GM19467 (cell line): ENCODE measurements around the gene BRAF.
"Not testable (repeated sequence)": the region's sequence is repeated elsewhere in the genome, so short reads cannot be mapped to it uniquely, and the experiment has no call there.

Source experiments
- ATAC-seq: cut with Tn5 transposase; IDR thresholded peaks from one replicate; pipeline ENCODE4 v1.9.1; 2021; ENCODE audit warnings: mild to moderate bottlenecking, moderate library complexity; ENCODE audit not compliant: unreplicated experiment

Gene BRAF

DNA sequence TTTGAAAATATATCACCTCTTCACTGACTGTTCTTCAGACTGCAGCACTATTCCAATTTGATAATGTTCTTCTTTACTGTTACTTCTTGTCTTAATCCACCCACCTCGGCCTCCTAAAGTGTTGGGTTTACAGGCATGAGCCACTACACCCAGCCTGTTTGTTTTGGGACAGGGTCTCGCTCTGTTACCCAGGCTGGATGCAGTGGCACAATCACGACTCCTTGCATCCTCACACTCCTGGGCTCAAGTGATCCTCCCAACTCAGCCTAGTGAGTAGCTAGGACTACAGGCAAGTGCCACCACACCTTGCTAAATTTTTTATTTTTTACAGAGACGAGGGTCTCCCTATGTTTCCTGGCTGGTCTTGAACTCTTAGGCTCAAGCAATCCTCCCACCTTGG is 150.4 kb downstream of the BRAF start:
- no peak for ATAC-seq

DNA sequence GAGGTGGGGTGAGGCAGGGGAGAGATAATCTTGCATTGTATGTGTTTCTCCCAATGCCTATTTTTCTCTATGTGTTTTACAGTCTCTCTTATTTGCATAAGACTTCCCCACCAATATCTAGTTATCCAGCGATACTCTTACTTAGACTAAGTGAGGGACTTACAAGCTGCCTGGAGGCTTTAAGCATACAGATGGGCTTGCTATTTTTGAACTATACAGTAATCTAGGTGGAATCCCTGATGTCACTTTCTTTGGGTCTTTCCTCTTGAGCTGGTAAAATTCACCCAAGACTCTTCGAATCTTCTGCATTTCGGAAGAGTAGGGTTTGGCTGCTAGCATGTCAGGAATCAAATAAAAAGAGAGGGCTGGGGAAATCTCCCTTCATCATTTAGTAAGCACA is 151.6 kb downstream of the BRAF start:
- ATAC-seq, result no peak

DNA sequence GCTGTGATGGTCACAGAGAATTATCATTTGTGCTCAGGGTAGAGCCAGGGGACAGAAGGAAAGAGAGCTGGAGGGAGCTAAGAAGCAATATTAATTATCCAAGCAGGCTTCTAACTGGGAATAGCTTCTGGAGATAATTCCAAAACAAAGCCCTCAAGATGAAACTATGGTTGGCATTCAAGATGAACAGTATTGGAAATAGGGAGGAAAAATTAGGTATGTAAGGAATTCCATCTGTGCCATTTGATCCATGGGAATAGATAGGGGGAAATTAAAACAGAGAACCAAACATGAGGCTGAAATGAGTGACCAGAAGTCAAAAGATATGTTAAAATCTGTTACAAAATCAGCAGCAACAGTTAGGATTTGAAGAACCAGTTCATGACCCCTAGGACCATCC is 152.9 kb downstream of the BRAF start:
- ATAC-seq, result no peak

GRCh38 chr7:140769852-140770251 is 154.9 kb downstream of the BRAF start:
- ATAC-seq, result no peak

- ATAC-seq, result no peak
These were observed 157.3 kb downstream of the BRAF start for GRCh38 chr7:140767418-140767817.

GRCh38 chr7:140765441-140765840 is 159.3 kb downstream of the BRAF start:
- ATAC-seq, result not testable (repeated sequence)

- not testable (repeated sequence) for ATAC-seq
These were observed 161.6 kb downstream of the BRAF start for GRCh38 chr7:140763166-140763565.

DNA sequence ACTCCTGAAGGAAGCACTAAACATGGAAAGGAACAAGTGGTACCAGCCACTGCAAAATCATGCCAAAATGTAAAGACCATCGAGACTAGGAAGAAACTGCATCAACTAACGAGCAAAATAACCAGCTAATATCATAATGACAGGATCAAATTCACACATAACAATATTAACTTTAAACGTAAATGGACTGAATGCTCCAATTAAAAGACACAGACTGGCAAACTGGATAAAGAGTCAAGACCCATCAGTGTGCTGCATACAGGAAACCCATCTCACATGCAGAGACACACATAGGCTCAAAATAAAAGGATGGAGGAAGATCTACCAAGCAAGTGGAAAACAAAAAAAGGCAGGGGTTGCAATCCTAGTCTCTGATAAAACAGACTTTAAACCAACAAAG is 163.4 kb downstream of the BRAF start:
- not testable (repeated sequence) for ATAC-seq

DNA sequence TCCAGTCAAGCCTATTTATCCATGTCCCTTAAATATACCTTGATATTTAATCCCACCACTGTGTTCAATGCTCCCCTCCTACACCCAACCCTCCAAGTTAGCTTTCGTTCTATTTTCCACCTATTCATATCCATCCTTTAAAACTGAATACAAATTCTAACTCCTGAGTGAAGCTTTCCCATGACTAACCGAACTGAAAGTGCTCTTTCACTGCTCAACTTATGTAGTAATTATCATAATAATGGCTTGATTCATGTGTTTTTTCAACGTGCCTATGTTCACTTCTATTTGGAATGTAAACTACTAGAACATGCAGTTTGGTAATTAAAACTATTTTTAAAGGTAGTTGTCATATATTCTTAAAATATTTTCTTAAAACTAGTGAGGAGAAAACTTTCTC is 170.2 kb downstream of the BRAF start:
- ATAC-seq, result no peak

GRCh38 chr7:140752533-140752932 is 172.2 kb downstream of the BRAF start:
- no peak for ATAC-seq

GRCh38 chr7:140746751-140747150 is 178.0 kb downstream of the BRAF start:
- no peak for ATAC-seq

DNA sequence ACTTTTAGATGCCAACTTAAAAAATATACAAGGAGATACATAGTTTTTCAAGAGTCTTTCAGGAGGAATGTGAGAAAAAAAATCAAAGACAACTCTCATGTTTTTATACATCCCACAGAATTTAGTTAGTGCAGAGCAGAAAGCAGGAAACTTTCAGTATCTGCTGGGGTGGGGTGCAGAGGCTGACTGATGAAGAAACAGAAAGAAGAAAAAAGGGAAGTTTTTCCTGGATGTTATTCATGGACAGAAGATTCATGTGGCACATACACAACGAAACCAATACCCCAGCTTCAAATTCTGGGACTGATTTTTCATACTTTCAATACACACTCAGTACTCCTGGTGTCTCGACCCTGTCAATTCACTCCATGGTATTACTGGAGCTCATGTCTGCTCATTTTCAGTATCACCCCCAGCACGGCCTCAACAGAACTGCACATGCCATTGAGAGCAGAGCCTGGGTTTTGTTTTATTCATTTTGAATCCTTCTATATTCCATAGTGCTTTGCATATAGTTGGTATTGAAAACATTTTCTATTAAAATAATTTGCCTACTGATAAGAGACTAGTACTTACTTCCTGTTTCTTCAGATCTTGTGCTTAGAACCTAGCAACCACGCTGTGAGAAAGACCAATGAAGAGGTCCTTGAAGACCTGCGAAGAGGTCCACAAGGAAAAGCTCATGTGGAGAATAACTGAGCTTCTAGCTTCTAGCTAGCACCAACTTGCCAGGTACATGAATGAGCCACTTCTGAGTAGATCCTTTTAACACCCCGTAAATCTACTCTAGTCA is 179.3 kb downstream of the BRAF start:
- ATAC-seq, result no peak

DNA sequence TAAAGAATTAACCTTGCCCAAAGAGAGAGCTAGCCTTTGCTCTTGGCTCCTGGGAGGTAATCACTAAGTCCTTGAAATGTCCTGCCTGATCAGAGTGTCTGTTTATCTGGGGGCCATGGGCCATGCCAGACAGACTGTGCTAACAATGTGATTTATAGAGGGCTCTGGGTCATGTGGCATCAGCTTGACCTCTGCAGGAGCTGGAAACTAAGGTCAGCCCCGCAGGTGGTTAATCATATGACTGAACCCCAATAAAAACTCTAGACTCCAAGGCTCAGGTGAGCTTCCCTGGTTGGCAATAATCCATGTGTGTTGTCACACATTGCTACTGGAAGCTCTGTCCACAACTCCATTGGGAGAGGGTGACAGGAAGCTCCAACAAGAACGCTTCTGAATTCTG is 180.7 kb downstream of the BRAF start:
- ATAC-seq, result no peak

DNA sequence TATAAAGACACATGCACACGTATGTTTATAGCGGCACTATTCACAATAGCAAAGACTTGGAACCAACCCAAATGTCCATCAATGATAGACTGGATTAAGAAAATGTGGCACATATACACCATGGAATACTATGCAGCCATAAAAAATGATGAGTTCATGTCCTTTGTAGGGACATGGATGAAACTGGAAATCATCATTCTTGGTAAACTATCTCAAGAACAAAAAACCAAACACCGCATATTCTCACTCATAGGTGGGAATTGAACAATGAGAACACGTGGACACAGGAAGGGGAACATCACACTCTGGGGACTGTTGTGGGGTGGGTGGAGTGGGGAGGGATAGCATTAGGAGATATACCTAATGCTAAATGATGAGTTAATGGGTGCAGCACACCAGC is 181.5 kb downstream of the BRAF start:
- ATAC-seq, result not testable (repeated sequence)

- ATAC-seq, result no peak
These were observed 186.4 kb downstream of the BRAF start for GRCh38 chr7:140738280-140738679.

- no peak for ATAC-seq
These were observed 190.0 kb downstream of the BRAF start for GRCh38 chr7:140734729-140735128.

GRCh38 chr7:140734096-140734495 is 190.6 kb downstream of the BRAF start:
- ATAC-seq, result no peak

GRCh38 chr7:140732416-140732815 is 192.3 kb downstream of the BRAF start:
- no peak for ATAC-seq

DNA sequence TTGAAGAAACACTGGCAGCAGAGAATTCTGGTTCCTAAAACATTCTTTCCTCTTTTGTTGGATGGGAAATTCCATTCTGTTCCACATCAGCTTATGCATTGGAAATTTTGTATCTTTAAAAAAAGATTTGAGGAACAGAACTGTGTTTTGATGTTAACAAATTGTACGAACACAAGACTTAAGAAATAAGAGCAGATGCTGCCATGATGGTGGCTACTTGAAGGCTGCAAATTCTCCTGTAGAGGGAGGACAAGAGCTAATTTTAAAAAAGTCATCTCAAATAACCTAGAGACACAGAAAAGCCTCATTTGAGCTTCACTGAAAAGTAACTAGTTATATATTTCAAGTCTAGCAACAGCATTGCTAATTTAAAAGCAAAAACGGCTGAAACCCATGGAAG is 198.4 kb downstream of the BRAF start:
- ATAC-seq, result no peak

DNA sequence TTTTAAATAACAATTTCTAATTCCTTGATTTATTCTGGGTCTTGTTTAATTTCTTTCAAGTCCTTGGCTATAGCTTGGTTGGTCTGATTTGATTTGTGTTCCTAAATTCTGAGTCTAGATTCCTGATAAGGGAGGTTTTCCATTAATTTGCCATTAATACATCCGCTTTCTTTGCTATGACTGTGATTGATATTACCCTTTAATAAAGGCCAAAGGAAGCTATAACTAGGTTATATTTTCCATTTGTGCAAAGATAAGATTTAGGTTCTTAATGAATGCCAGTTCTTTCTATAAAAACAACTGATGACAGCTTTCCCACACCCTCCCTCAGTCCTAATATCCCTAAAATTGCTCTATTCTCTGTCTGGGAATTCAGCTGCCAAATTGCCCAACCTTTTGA is 200.0 kb downstream of the BRAF start:
- no peak for ATAC-seq

DNA sequence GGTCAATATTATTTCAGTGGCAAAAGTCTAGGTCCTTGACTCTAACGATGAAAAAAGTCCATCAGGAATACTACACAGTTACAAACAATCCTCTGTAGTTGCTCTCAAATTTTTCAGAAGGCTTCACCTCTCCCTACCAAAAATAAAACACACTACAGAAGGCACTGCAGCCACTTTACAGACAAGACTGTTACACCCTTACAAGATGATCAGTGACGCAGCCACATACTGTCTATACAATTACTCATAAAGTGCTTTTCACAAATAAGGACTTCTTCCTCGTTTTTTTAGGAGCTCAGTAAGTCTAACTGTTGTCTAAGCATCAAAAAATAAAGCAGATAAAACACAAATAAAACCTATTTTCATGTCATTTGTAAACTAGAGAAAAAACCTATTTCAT is 201.2 kb downstream of the BRAF start:
- no peak for ATAC-seq

GRCh38 chr7:140723006-140723405 is 201.7 kb downstream of the BRAF start:
- no peak for ATAC-seq

DNA sequence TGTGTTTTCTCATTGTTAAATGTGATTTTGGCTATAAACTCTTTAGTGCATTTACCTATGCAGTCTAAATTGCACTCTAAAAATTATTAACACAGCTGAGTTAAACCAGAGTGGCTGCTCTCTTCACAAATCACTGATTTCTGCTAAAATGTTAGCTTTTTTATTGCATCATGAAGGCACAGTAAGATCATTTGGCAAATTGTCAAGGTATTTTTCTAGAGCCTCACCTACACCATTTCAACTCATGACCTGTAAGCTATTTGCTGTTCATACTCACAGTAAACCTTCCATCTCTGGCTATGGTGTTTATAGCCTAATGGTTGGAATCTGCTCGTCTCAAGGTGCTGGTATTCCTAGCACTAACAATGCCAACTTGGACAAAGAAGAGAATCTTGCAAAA is 202.5 kb downstream of the BRAF start:
- no peak for ATAC-seq
